HL-60 (cell line): ENCODE measurements around the gene DNAH6.

Experiments
- CTCF ChIP-seq: IDR thresholded peaks from one replicate; pipeline ENCODE4 v1.5.1; 2011; ENCODE audit warnings: low read length, control low read depth, inconsistent platforms; ENCODE audit not compliant: insufficient read depth
- GABPA ChIP-seq: IDR thresholded peaks from 2 replicates; pipeline ENCODE4 v1.6.1; 2012; ENCODE audit warnings: low read depth
- POLR2AphosphoS5 ChIP-seq: IDR thresholded peaks from 2 replicates; pipeline ENCODE4 v1.6.1; 2012; ENCODE audit warnings: low read depth
- REST ChIP-seq: IDR thresholded peaks from 2 replicates; pipeline ENCODE4 v1.6.1; 2012; ENCODE audit warnings: low read depth; ENCODE audit not compliant: insufficient replicate concordance
- SPI1 ChIP-seq: IDR thresholded peaks from 2 replicates; pipeline ENCODE4 v1.6.1; 2012; ENCODE audit warnings: low read depth, mild to moderate bottlenecking, borderline replicate concordance

- TF ChIP-seq CTCF (no peak), POLR2AphosphoS5 (no peak), GABPA (no peak), REST (no peak), SPI1 (no peak)
These were observed 255.0 kb downstream of the DNAH6 start for GRCh38 chr2:84771251-84771650.
